H1 (cell line): Measurements from ENCODE around the gene ROR1. TPM values are rescaled to one million over a fixed set of nuclear protein-coding genes. Genes with fewer than 3 reads are reported as not detected.

Experiments used
- ASH2L ChIP-seq: fragments of 200-600, 300-600 bp; sonication (generic); IDR thresholded peaks from one replicate; pipeline ENCODE4 v1.7.1; 2017; ENCODE audit warnings: low read length
- CBX5 ChIP-seq: fragments of 300-800, 300-1000 bp; sonication (generic); IDR thresholded peaks from 2 replicates; pipeline ENCODE4 v1.7.1; 2016; ENCODE audit warnings: antibody characterized with exemption, low read length, low read depth
- GTF2F1 ChIP-seq: IDR thresholded peaks from 2 replicates; pipeline ENCODE4 v1.6.1; 2012; ENCODE audit warnings: low read depth, low read length, improper control_type of control experiment, borderline replicate concordance
- NANOG ChIP-seq: IDR thresholded peaks from 2 replicates; pipeline ENCODE4 v1.6.1; 2011; ENCODE audit warnings: low read length, low read depth, mild to moderate bottlenecking, inconsistent platforms; ENCODE audit not compliant: insufficient read depth, poor library complexity, severe bottlenecking
- polyA plus RNA-seq, 7 experiments: library from polyadenylated mRNA; depleted of rRNA in 3 of 7; stranded (reverse) in 5 of 7; unstranded in 2 of 7; fragments of >200 nt in 5 of 7; fragments of 200-250 nt in 2 of 7; gene quantifications; 1 replicate in 5 of 7; 2 replicates in 1 of 7; 4 replicates in 1 of 7; pipeline versions ENCODE4 v1.2.1 to v1.2.3, GENCODE V29; 2011 to 2013; ENCODE audit warnings: missing spikeins in 2 of 7, mixed read lengths in 2 of 7
- total RNA-seq: library from RNA; stranded (reverse); fragmentation: NEBNext Ultra II Directional; extraction: Animal tissue kit (Norgen Biotek cat#: 25700); gene quantifications from 2 replicates; pipeline ENCODE4 v1.2.1, GENCODE V29; 2021
- TF ChIP-seq, protein P1 (sequence below): IDR thresholded peaks from 2 replicates; pipeline ENCODE4 v1.6.1; 2011; ENCODE audit warnings: low read length, improper control_type of control experiment

The ROR1 gene
- total and polyA plus RNA-seq, 2 of the 8 experiments (the other 6 are each of a cell fraction or from before 2014, with no cell fraction given): 33.6 to 73.6 TPM

DNA sequence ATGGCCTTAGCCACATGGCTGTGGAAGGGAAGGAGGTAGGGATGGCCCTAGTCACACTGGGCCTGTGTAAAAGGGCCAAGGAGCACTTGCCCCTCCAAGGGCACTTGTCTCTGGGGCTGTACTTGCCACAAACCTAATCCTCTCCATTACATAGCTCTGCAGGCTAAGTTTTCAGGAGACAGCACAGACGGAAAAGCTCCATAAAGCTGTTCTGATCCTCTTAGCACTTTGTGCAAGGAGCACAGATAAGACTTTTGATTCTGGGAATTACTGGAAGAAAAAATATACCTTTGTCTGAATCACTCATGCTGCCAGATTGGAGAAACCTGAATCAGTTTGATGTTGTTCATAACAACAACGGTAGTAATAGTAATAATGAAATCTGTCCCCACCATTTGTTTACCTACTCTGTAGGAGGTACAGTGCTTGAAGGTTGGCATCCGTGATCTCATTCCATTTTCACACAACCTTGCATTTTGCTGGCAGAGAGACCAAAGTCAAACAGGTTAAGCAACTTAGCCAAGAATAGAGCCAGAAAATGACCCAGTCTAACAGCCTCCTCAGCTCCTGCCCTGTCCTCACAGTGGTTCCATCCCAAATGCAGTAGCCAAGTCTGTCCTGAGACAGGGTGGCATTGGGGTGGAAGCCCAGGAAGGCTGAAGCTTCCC, 207.1 kb downstream of the ROR1 start (continued):
- TF ChIP-seq NANOG (no peak), ASH2L (no peak), GTF2F1 (no peak), CBX5 (no peak)
- TF ChIP-seq, protein P1, sequence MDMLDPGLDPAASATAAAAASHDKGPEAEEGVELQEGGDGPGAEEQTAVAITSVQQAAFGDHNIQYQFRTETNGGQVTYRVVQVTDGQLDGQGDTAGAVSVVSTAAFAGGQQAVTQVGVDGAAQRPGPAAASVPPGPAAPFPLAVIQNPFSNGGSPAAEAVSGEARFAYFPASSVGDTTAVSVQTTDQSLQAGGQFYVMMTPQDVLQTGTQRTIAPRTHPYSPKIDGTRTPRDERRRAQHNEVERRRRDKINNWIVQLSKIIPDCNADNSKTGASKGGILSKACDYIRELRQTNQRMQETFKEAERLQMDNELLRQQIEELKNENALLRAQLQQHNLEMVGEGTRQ: no peak
